ENCODE results near the gene FMR1.
A peak's percentile ranks its signal among the peaks of the same experiment; 100 is the strongest.

Gene FMR1

GRCh38 chrX:147960722-147961121 lies 49.0 kb downstream of the FMR1 start:
- no peak for DNase-seq (ENCODE audit: low read depth)
- no peak overlapping the region for H3K4me3 ChIP-seq (ENCODE audit: low read length)
- no peak for TF ChIP-seq CTCF (conservative IDR thresholded peaks at IDR 0.05; ENCODE audit: low read length)

GRCh38 chrX:147962476-147962875 lies 50.8 kb downstream of the FMR1 start:
- peak; percentile 49 for DNase-seq (ENCODE audit: low read depth)
- no peak for TF ChIP-seq CTCF (conservative IDR thresholded peaks at IDR 0.05; ENCODE audit: low read length)
- no peak overlapping the region for H3K4me3 ChIP-seq (ENCODE audit: low read length)

GRCh38 chrX:147978931-147979330 lies 67.2 kb downstream of the FMR1 start:
- DNase-seq (ENCODE audit: low read depth) = no peak
- TF ChIP-seq CTCF (conservative IDR thresholded peaks at IDR 0.05; ENCODE audit: low read length) = no peak

GRCh38 chrX:147981038-147981752 lies 69.5 kb downstream of the FMR1 start, which contains the start of gene FMR1NB:
TSS of gene FMR1NB (plus strand) at chrX:147981337. CDS start at chrX:147981403, 66 bp downstream.
- no peak within 1 kb of the TSS for H3K4me3 ChIP-seq (ENCODE audit: low read length)
- TF ChIP-seq CTCF (conservative IDR thresholded peaks at IDR 0.05; ENCODE audit: low read length) = no peak
- DNase-seq (ENCODE audit: low read depth) = no peak

More at GRCh38 chrX:147978931-147979330, 67.2 kb downstream of the FMR1 start:
- no peak overlapping the region for H3K4me3 ChIP-seq (ENCODE audit: low read length)
